Karpas-422 (cell line): Measurements from ENCODE around the gene RGL1. TPM values are rescaled to one million over a fixed set of nuclear protein-coding genes. Genes with fewer than 3 reads are reported as not detected.

Experiments
- DNase-seq: peaks from one replicate; pipeline ENCODE4 v3.0.0-alpha.2; 2015
- H2AFZ ChIP-seq: fragments of 200-600 bp; sonication (generic); 2 replicates; pipeline ENCODE4 v1.6.1; 2014; ENCODE audit warnings: antibody characterized with exemption, low read length, mixed read lengths
- H3K27ac ChIP-seq: fragments of 200-600 bp; sonication (generic); 2 replicates; pipeline ENCODE4 v1.5.1; 2014; ENCODE audit warnings: mild to moderate bottlenecking, low read length, moderate library complexity
- H3K27me3 ChIP-seq: fragments of 200-600 bp; sonication (generic); 2 replicates; pipeline ENCODE4 v1.6.1; 2014; ENCODE audit warnings: low read length, mixed read lengths
- H3K36me3 ChIP-seq: fragments of 200-600 bp; sonication (generic); 2 replicates; pipeline ENCODE4 v1.6.1; 2014; ENCODE audit warnings: low read length, mixed read lengths; ENCODE audit not compliant: insufficient read depth
- H3K4me1 ChIP-seq: fragments of 200-600 bp; sonication (generic); 2 replicates; pipeline ENCODE4 v1.6.1; 2014; ENCODE audit warnings: mild to moderate bottlenecking, low read length, mixed read lengths
- H3K4me2 ChIP-seq: fragments of 200-600 bp; sonication (generic); 2 replicates; pipeline ENCODE4 v1.6.1; 2014; ENCODE audit warnings: low read length, low read depth, mild to moderate bottlenecking; ENCODE audit not compliant: poor library complexity, severe bottlenecking
- H3K4me3 ChIP-seq: fragments of 200-600 bp; sonication (generic); 2 replicates; pipeline ENCODE4 v1.5.1; 2014; ENCODE audit warnings: mild to moderate bottlenecking, antibody characterized with exemption, low read length, mixed read lengths
- H3K79me2 ChIP-seq: fragments of 200-600 bp; sonication (generic); 2 replicates; pipeline ENCODE4 v1.6.1; 2014; ENCODE audit warnings: mild to moderate bottlenecking, low read length, mixed read lengths
- H3K9ac ChIP-seq: fragments of 200-600 bp; sonication (generic); 2 replicates; pipeline ENCODE4 v1.6.0; 2014; ENCODE audit warnings: low read length
- H3K9me2 ChIP-seq: fragments of 200-600 bp; sonication (generic), shearing (Covaris generic); replicated peaks from 2 replicates; pipeline ENCODE4 v1.6.0; 2014; ENCODE audit warnings: mild to moderate bottlenecking, low read length, moderate library complexity; ENCODE audit not compliant: insufficient read depth
- H3K9me3 ChIP-seq: fragments of 300-700, 200-600 bp; sonication (generic); 2 replicates; pipeline ENCODE4 v1.6.1; 2014; ENCODE audit warnings: low read length, mixed read lengths
- H4K20me1 ChIP-seq: fragments of 200-600 bp; sonication (generic); 2 replicates; pipeline ENCODE4 v1.6.1; 2014; ENCODE audit warnings: mild to moderate bottlenecking, antibody characterized with exemption, low read length, low read depth; ENCODE audit not compliant: insufficient read depth
- total RNA-seq: library from RNA; depleted of rRNA; stranded (reverse); fragments of >200 nt; shearing (Covaris generic); gene quantifications from 2 replicates; pipeline ENCODE4 v1.2.3, GENCODE V29; 2014; ENCODE audit warnings: low replicate concordance

RGL1 gene
- total RNA-seq, 1 experiment from 2014 or later, result 1.0 TPM

DNA sequence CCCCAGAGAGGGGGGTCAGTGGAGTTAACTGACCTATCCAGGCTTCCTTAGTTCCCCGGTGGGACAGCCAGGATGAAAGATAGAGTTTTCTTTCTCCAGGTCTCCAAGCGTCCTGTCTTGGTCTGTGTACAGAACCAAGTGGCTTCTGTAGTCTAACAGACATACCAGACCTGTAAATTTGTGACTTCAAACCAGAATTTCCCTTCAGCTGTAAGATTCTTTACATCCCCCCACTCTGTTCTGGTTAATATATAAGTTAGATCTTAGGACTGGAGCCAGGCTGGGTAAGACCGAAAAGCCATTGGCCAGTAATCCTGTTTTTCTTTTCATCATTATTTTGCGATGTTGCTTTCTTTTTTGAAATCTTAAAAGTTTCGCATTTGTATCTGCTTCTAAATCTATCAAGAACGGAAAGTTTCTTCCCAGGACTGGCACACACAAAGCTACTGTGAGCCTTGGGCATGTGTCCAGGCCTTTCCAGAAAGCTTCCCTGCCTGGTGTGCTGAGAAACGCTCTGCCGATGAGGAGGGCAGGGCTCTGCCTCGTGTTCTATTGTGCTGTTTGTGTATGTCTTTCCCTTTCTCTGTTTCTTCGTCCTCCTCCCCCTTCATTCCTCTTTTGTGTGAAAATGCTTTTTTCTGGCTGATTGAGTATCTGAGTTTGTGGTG lies 72.3 kb downstream of the RGL1 start:
- H3K36me3 ChIP-seq, result no peaks in the 10 kb centered on the region
- DNase-seq, result no peak
- H3K4me2 ChIP-seq, result no peak overlapping the region
- no peaks in the 10 kb centered on the region for H3K27me3 ChIP-seq
- H3K9me3 ChIP-seq, result no peaks in the 10 kb centered on the region
- no peaks in the 10 kb centered on the region for H3K4me1 ChIP-seq
- no peaks in the 10 kb centered on the region for H4K20me1 ChIP-seq
- H3K79me2 ChIP-seq, result no peaks in the 10 kb centered on the region
- H2AFZ ChIP-seq, result no peak overlapping the region
- H3K27ac ChIP-seq, result no peak overlapping the region
- H3K9ac ChIP-seq, result no peak overlapping the region
- H3K9me2 ChIP-seq, result no peaks in the 10 kb centered on the region
- H3K4me3 ChIP-seq, result no peak overlapping the region

GRCh38 chr1:183879494-183879893 lies 74.6 kb downstream of the RGL1 start:
- no peak overlapping the region for H2AFZ ChIP-seq
- no peaks in the 10 kb centered on the region for H3K36me3 ChIP-seq
- H3K4me1 ChIP-seq, result no peaks in the 10 kb centered on the region
- no peaks in the 10 kb centered on the region for H3K9me3 ChIP-seq
- H3K9ac ChIP-seq, result no peak overlapping the region
- H4K20me1 ChIP-seq, result no peaks in the 10 kb centered on the region
- no peak overlapping the region for H3K4me2 ChIP-seq
- no peaks in the 10 kb centered on the region for H3K9me2 ChIP-seq
- H3K27me3 ChIP-seq, result no peaks in the 10 kb centered on the region
- no peak overlapping the region for H3K27ac ChIP-seq
- no peaks in the 10 kb centered on the region for H3K79me2 ChIP-seq
- no peak overlapping the region for H3K4me3 ChIP-seq
- DNase-seq, result no peak

GRCh38 chr1:183879966-183880365 lies 75.0 kb downstream of the RGL1 start:
- Histone ChIP-seq H3K4me2 (no peak overlapping the region), H3K36me3 (no peaks in the 10 kb centered on the region), H3K9me3 (no peaks in the 10 kb centered on the region)

GRCh38 chr1:183880531-183881243 lies 75.8 kb downstream of the RGL1 start:
- H3K9me2 ChIP-seq, result no peaks in the 10 kb centered on the region
- no peaks in the 10 kb centered on the region for H3K36me3 ChIP-seq
- no peaks in the 10 kb centered on the region for H3K4me1 ChIP-seq
- no peak overlapping the region for H3K9ac ChIP-seq
- no peaks in the 10 kb centered on the region for H3K9me3 ChIP-seq
- H4K20me1 ChIP-seq, result no peaks in the 10 kb centered on the region
- no peak for DNase-seq
- no peak overlapping the region for H3K4me2 ChIP-seq
- no peak overlapping the region for H3K27ac ChIP-seq
- H2AFZ ChIP-seq, result no peak overlapping the region
- H3K4me3 ChIP-seq, result no peak overlapping the region
- H3K79me2 ChIP-seq, result no peaks in the 10 kb centered on the region
- H3K27me3 ChIP-seq, result no peaks in the 10 kb centered on the region

More at GRCh38 chr1:183879966-183880365, 75.0 kb downstream of the RGL1 start:
- H2AFZ ChIP-seq, result no peak overlapping the region
- H3K4me1 ChIP-seq, result no peaks in the 10 kb centered on the region
- no peak overlapping the region for H3K9ac ChIP-seq
- H3K9me2 ChIP-seq, result no peaks in the 10 kb centered on the region
- H3K27ac ChIP-seq, result no peak overlapping the region
- H3K79me2 ChIP-seq, result no peaks in the 10 kb centered on the region
- DNase-seq, result no peak
- no peak overlapping the region for H3K4me3 ChIP-seq
- no peaks in the 10 kb centered on the region for H4K20me1 ChIP-seq
- H3K27me3 ChIP-seq, result no peaks in the 10 kb centered on the region

GRCh38 chr1:183881387-183882131 lies 76.6 kb downstream of the RGL1 start:
- no peak overlapping the region for H2AFZ ChIP-seq
- H3K27ac ChIP-seq, result no peak overlapping the region
- no peaks in the 10 kb centered on the region for H4K20me1 ChIP-seq
- no peaks in the 10 kb centered on the region for H3K36me3 ChIP-seq
- H3K4me2 ChIP-seq, result no peak overlapping the region
- no peak overlapping the region for H3K9ac ChIP-seq
- H3K4me3 ChIP-seq, result no peak overlapping the region
- no peak for DNase-seq
- H3K27me3 ChIP-seq, result no peaks in the 10 kb centered on the region
- no peaks in the 10 kb centered on the region for H3K9me3 ChIP-seq
- H3K79me2 ChIP-seq, result no peaks in the 10 kb centered on the region
- no peaks in the 10 kb centered on the region for H3K9me2 ChIP-seq
- no peaks in the 10 kb centered on the region for H3K4me1 ChIP-seq

GRCh38 chr1:183882335-183883167 lies 77.6 kb downstream of the RGL1 start:
- H3K4me2 ChIP-seq, result no peak overlapping the region
- H3K27ac ChIP-seq, result no peak overlapping the region
- H3K4me3 ChIP-seq, result no peak overlapping the region
- no peaks in the 10 kb centered on the region for H3K9me3 ChIP-seq
- H2AFZ ChIP-seq, result no peak overlapping the region
- no peak for DNase-seq
- H3K4me1 ChIP-seq, result no peaks in the 10 kb centered on the region
- H3K79me2 ChIP-seq, result no peaks in the 10 kb centered on the region
- no peaks in the 10 kb centered on the region for H3K9me2 ChIP-seq
- H3K36me3 ChIP-seq, result no peaks in the 10 kb centered on the region
- H3K27me3 ChIP-seq, result no peaks in the 10 kb centered on the region
- H4K20me1 ChIP-seq, result no peaks in the 10 kb centered on the region
- H3K9ac ChIP-seq, result no peak overlapping the region

GRCh38 chr1:183883623-183884022 lies 78.7 kb downstream of the RGL1 start:
- H3K4me1 ChIP-seq, result no peaks in the 10 kb centered on the region
- no peaks in the 10 kb centered on the region for H4K20me1 ChIP-seq
- no peaks in the 10 kb centered on the region for H3K27me3 ChIP-seq
- no peaks in the 10 kb centered on the region for H3K9me3 ChIP-seq
- no peaks in the 10 kb centered on the region for H3K79me2 ChIP-seq
- H3K4me2 ChIP-seq, result no peak overlapping the region
- no peaks in the 10 kb centered on the region for H3K36me3 ChIP-seq
- no peaks in the 10 kb centered on the region for H3K9me2 ChIP-seq
- DNase-seq, result no peak
- no peak overlapping the region for H3K4me3 ChIP-seq
- H3K9ac ChIP-seq, result no peak overlapping the region
- H2AFZ ChIP-seq, result no peak overlapping the region
- no peak overlapping the region for H3K27ac ChIP-seq
